MM.1S (cell line): ENCODE measurements around the gene FMN1.

Experiments
- DNase-seq: peaks from one replicate; pipeline ENCODE4 v3.0.0-alpha.2; 2015
- H2AFZ ChIP-seq: fragments of 300-600 bp; sonication (generic); 2 replicates; pipeline ENCODE4 v1.6.0; 2016; ENCODE audit warnings: antibody characterized with exemption, low read length
- H3F3A ChIP-seq: fragments of 300-600 bp; sonication (generic); 2 replicates; pipeline ENCODE4 v1.6.1; 2016; ENCODE audit warnings: mild to moderate bottlenecking, antibody characterized with exemption, low read length, moderate library complexity, mixed read lengths; ENCODE audit not compliant: insufficient read depth
- H3K27ac ChIP-seq: fragments of 300-600 bp; sonication (generic); 2 replicates; pipeline ENCODE4 v1.5.1; 2016; ENCODE audit warnings: mild to moderate bottlenecking, low read length
- H3K27me3 ChIP-seq: fragments of 300-600 bp; sonication (generic); replicated peaks from 2 replicates; pipeline ENCODE4 v1.6.0; 2016; ENCODE audit warnings: low read length; ENCODE audit not compliant: insufficient read depth
- H3K36me3 ChIP-seq: fragments of 300-600 bp; sonication (generic); replicated peaks from 2 replicates; pipeline ENCODE4 v1.6.1; 2016; ENCODE audit warnings: mild to moderate bottlenecking, low read length, mixed read lengths; ENCODE audit not compliant: insufficient read depth
- H3K4me1 ChIP-seq: fragments of 300-600 bp; sonication (generic); 2 replicates; pipeline ENCODE4 v1.6.1; 2016; ENCODE audit warnings: low read length, mixed read lengths
- H3K4me2 ChIP-seq: fragments of 300-600 bp; sonication (generic); 2 replicates; pipeline ENCODE4 v1.6.0; 2016; ENCODE audit warnings: low read depth, low read length
- H3K4me3 ChIP-seq: fragments of 300-600 bp; sonication (generic); 2 replicates; pipeline ENCODE4 v1.5.1; 2016; ENCODE audit warnings: low read length, mixed read lengths
- H3K79me2 ChIP-seq: fragments of 300-600 bp; sonication (generic); 2 replicates; pipeline ENCODE4 v1.6.1; 2016; ENCODE audit warnings: mixed run types, low read length, mixed read lengths
- H3K9ac ChIP-seq: fragments of 300-600 bp; sonication (generic); 2 replicates; pipeline ENCODE4 v1.6.1; 2016; ENCODE audit warnings: low read length, mixed read lengths
- H3K9me2 ChIP-seq: fragments of 300-600 bp; sonication (generic); replicated peaks from 2 replicates; pipeline ENCODE4 v1.6.1; 2016; ENCODE audit warnings: mild to moderate bottlenecking, low read length, mixed read lengths; ENCODE audit not compliant: insufficient read depth
- H3K9me3 ChIP-seq: fragments of 300-600 bp; sonication (generic); replicated peaks from 2 replicates; pipeline ENCODE4 v1.6.1; 2016; ENCODE audit warnings: mild to moderate bottlenecking, low read length, mixed read lengths; ENCODE audit not compliant: insufficient read depth
- H4K20me1 ChIP-seq: fragments of 300-600 bp; sonication (generic); 2 replicates; pipeline ENCODE4 v1.6.1; 2016; ENCODE audit warnings: mild to moderate bottlenecking, low read length, moderate library complexity, mixed read lengths; ENCODE audit not compliant: insufficient read depth
- CTCF ChIP-seq: fragments of 300-600 bp; sonication (generic); IDR thresholded peaks from 2 replicates; pipeline ENCODE4 v1.5.1; 2016; ENCODE audit warnings: antibody characterized with exemption, low read length, mixed read lengths
- EZH2 ChIP-seq: fragments of 300-600 bp; sonication (generic); optimal IDR thresholded peaks from 2 replicates; pipeline ENCODE3; 2017; ENCODE audit warnings: low read depth, mild to moderate bottlenecking, antibody characterized with exemption, low read length, mixed read lengths
- EZH2phosphoT487 ChIP-seq: fragments of 300-600 bp; sonication (generic); IDR thresholded peaks from 2 replicates; pipeline ENCODE4 v1.6.1; 2018; ENCODE audit warnings: antibody characterized with exemption, low read length

FMN1 gene

GRCh38 chr15:32763295-32763694, 431.2 kb downstream of the FMN1 start:
- no peaks in the 10 kb centered on the region for H3K9me3 ChIP-seq
- H3K9me2 ChIP-seq = no peaks in the 10 kb centered on the region
- no peaks in the 10 kb centered on the region for H3F3A ChIP-seq
- H3K4me1 ChIP-seq = peaks cover 10% of the 10 kb centered on the region
- H3K4me2 ChIP-seq = 0 out of 2 replicates have a peak overlapping the region, but pooled peaks have one; percentile 28
- H3K4me3 ChIP-seq = no peak overlapping the region
- H4K20me1 ChIP-seq = no peaks in the 10 kb centered on the region
- TF ChIP-seq EZH2phosphoT487 = no peak
- TF ChIP-seq EZH2 = no peak
- no peak for TF ChIP-seq CTCF
- no peak overlapping the region for H2AFZ ChIP-seq
- H3K36me3 ChIP-seq = no peaks in the 10 kb centered on the region
- H3K27me3 ChIP-seq = no peaks in the 10 kb centered on the region
- peak; percentile 73 for DNase-seq
- no peak overlapping the region for H3K9ac ChIP-seq
- no peaks in the 10 kb centered on the region for H3K79me2 ChIP-seq
- no peak overlapping the region for H3K27ac ChIP-seq

GRCh38 chr15:32757426-32757825, 437.1 kb downstream of the FMN1 start:
- Histone ChIP-seq H2AFZ (no peak overlapping the region), H3K4me3 (no peak overlapping the region), H3K9me3 (no peaks in the 10 kb centered on the region), H3K9me2 (no peaks in the 10 kb centered on the region), H3K9ac (no peak overlapping the region), H3K4me1 (no peaks in the 10 kb centered on the region), H4K20me1 (no peaks in the 10 kb centered on the region), H3K27ac (no peak overlapping the region), H3F3A (no peaks in the 10 kb centered on the region), H3K27me3 (no peaks in the 10 kb centered on the region), H3K36me3 (no peaks in the 10 kb centered on the region), H3K4me2 (no peak overlapping the region), H3K79me2 (no peaks in the 10 kb centered on the region)
- no peak for DNase-seq
- TF ChIP-seq CTCF (no peak), EZH2 (no peak), EZH2phosphoT487 (no peak)

- no peak overlapping the region for H3K27ac ChIP-seq
- no peaks in the 10 kb centered on the region for H3K79me2 ChIP-seq
- H3K4me2 ChIP-seq = no peak overlapping the region
- no peak overlapping the region for H3K4me3 ChIP-seq
- H3K9ac ChIP-seq = no peak overlapping the region
- no peak for TF ChIP-seq EZH2
- no peak for TF ChIP-seq EZH2phosphoT487
- no peak for TF ChIP-seq CTCF
- H3K36me3 ChIP-seq = no peaks in the 10 kb centered on the region
- no peaks in the 10 kb centered on the region for H4K20me1 ChIP-seq
- no peaks in the 10 kb centered on the region for H3K9me3 ChIP-seq
- H3K9me2 ChIP-seq = no peaks in the 10 kb centered on the region
- no peak for DNase-seq
- no peaks in the 10 kb centered on the region for H3K4me1 ChIP-seq
- no peaks in the 10 kb centered on the region for H3F3A ChIP-seq
- H2AFZ ChIP-seq = no peak overlapping the region
- H3K27me3 ChIP-seq = no peaks in the 10 kb centered on the region
These were observed 443.5 kb downstream of the FMN1 start for GRCh38 chr15:32750979-32751378.
